ENCODE data around the gene RAB39A. TPM values are rescaled to one million over a fixed set of nuclear protein-coding genes. Genes with fewer than 3 reads are reported as not detected.

RAB39A gene
- polyA plus RNA-seq, 12 donors, result 0.23 to 1.5 (median 0.43) TPM; not detected in 2

Other genes with a start within 250 kb of the RAB39A start
- gene SLN, start 216.4 kb upstream of the RAB39A start, polyA plus RNA-seq (ENCODE audit: insufficient read length in 12 of 12), result 1,000 to 10,000 TPM in 10 of 12 donors, 100 to 1,000 TPM in 1, not detected in 1; 801 to 3,016 (median 2,101) TPM
- gene SLC35F2, start 69.7 kb upstream of the RAB39A start, polyA plus RNA-seq (ENCODE audit: insufficient read length in 12 of 12), result 1 to 10 TPM in 11 of 12 donors, not detected in 1; 3.7 to 8.3 (median 5.3) TPM
- gene CUL5, start 80.5 kb downstream of the RAB39A start, polyA plus RNA-seq (ENCODE audit: insufficient read length in 12 of 12), result 10 to 100 TPM in 11 of 12 donors, not detected in 1; 27.6 to 49.1 (median 35.0) TPM
- gene ACAT1, start 193.1 kb downstream of the RAB39A start, polyA plus RNA-seq (ENCODE audit: insufficient read length in 12 of 12), result 100 to 1,000 TPM in 1 of 12 donors, 10 to 100 TPM in 10, not detected in 1; 56.9 to 199 (median 71.1) TPM